Smooth muscle cell (in vitro differentiated cells): ENCODE data around the gene IGLL5. TPM values are rescaled to one million over a fixed set of nuclear protein-coding genes. Genes with fewer than 3 reads are reported as not detected.

ENCODE experiments used
- DNase-seq: peaks from one replicate; lab custom pipeline; 2025; ENCODE audit not compliant: unreplicated experiment; lab: John Stamatoyannopoulos, UW
- H2AFZ ChIP-seq: fragments of 200-600 bp; sonication (generic); 2 replicates; pipeline ENCODE4 v1.6.0; 2016; ENCODE audit warnings: antibody characterized with exemption, low read depth, mild to moderate bottlenecking
- H3F3A ChIP-seq: fragments of 200-600 bp; sonication (generic); 2 replicates; pipeline ENCODE4 v1.6.0; 2017; ENCODE audit warnings: antibody characterized with exemption, low read depth
- H3K27ac ChIP-seq: fragments of 200-600 bp; sonication (generic); 2 replicates; pipeline ENCODE4 v1.5.1; 2016; ENCODE audit warnings: low read depth, mild to moderate bottlenecking
- H3K27me3 ChIP-seq: fragments of 200-600 bp; sonication (generic); 2 replicates; pipeline ENCODE4 v1.6.1; 2016; ENCODE audit warnings: low read depth, mild to moderate bottlenecking
- H3K36me3 ChIP-seq: fragments of 200-600 bp; sonication (generic); 2 replicates; pipeline ENCODE4 v1.5.1; 2016; ENCODE audit warnings: low read depth
- H3K4me1 ChIP-seq: fragments of 200-600 bp; sonication (generic); 2 replicates; pipeline ENCODE4 v1.5.1; 2016; ENCODE audit warnings: low read depth
- H3K4me2 ChIP-seq: fragments of 200-600 bp; sonication (generic); 2 replicates; pipeline ENCODE4 v1.6.0; 2016; ENCODE audit warnings: mild to moderate bottlenecking
- H3K4me3 ChIP-seq: fragments of 200-600 bp; sonication (generic); 2 replicates; pipeline ENCODE4 v1.5.1; 2016; ENCODE audit warnings: mild to moderate bottlenecking
- H3K79me2 ChIP-seq: fragments of 200-600 bp; sonication (generic); 2 replicates; pipeline ENCODE4 v1.6.0; 2016; ENCODE audit warnings: low read depth, mild to moderate bottlenecking
- H3K9ac ChIP-seq: fragments of 200-600 bp; sonication (generic); 2 replicates; pipeline ENCODE4 v1.6.0; 2016; ENCODE audit warnings: low read depth
- H3K9me3 ChIP-seq: fragments of 200-600 bp; sonication (generic); replicated peaks from 2 replicates; pipeline ENCODE4 v1.5.1; 2016; ENCODE audit warnings: low read depth
- H4K20me1 ChIP-seq: fragments of 200-600 bp; sonication (generic); 2 replicates; pipeline ENCODE4 v1.6.0; 2016; ENCODE audit warnings: low read depth
- WGBS: methylation state at CpG from one replicate; pipeline ENCODE4 v1.1.7; 2016; ENCODE audit warnings: low lambda C conversion rate; 5-methylcytosine and 5-hydroxymethylcytosine counted together
- polyA plus RNA-seq: library from polyadenylated mRNA; unstranded; fragments of >200 nt; fragmentation: Nextera tagmentation; extraction: Ambion mirVana; gene quantifications from 2 replicates; pipeline ENCODE4 v1.2.1, GENCODE V29; 2016
- total RNA-seq: library from RNA; depleted of rRNA; stranded (reverse); fragments of >200 nt; gene quantifications from 2 replicates; pipeline ENCODE4 v1.2.3, GENCODE V29; 2014
- TF ChIP-seq, protein P1 (sequence below): fragments of 200-600 bp; sonication (generic); IDR thresholded peaks from 2 replicates; pipeline ENCODE4 v1.5.1; 2017; ENCODE audit warnings: borderline replicate concordance, mild to moderate bottlenecking, antibody characterized with exemption; ENCODE audit not compliant: insufficient read depth, poor library complexity, severe bottlenecking

IGLL5 gene
- total and polyA plus RNA-seq, 2 experiments from 2014 or later: not detected

DNA sequence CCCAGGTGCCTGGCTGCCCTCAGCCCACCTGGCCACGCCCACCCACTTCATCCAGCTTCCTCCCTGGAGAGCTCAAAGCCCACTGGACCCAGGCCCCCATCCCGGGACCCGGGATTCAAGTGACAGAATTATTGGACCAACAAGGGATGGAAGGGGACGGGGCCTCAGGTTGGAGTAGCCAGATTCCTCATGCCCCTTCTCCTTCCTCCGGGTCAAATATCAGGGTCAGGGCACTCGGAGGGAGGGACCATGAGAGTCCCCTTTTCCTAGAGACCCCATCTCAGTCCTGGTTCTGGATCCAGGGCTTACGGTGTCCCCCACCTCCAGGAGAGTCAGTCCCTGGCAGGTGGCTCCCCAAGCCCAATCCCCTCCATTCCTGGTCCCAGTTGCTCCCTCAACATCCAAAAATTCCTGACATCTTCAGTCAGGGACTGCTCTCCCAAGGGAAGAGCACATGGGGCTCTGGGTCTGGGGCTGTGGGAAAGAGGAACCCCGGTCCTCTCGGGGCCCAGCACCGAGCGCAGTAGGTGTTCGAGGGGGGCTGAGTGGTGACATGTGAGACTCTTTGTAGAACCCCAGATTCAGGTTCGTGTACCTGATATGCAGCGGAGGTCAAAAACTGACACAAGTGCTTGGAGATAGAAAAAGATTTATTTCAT, 37.7 kb downstream of the IGLL5 start:
- DNase-seq: no peak
- Histone ChIP-seq H3K27me3 (peaks cover 6% of the 10 kb centered on the region), H3K79me2 (no peaks in the 10 kb centered on the region), H3K9ac (no peak overlapping the region), H4K20me1 (no peaks in the 10 kb centered on the region), H3K4me1 (peaks cover 5% of the 10 kb centered on the region), H2AFZ (no peak overlapping the region), H3K4me2 (no peak overlapping the region), H3F3A (no peaks in the 10 kb centered on the region), H3K27ac (no peak overlapping the region), H3K9me3 (no peaks in the 10 kb centered on the region), H3K36me3 (no peaks in the 10 kb centered on the region), H3K4me3 (no peak overlapping the region)
- TF ChIP-seq, protein P1, sequence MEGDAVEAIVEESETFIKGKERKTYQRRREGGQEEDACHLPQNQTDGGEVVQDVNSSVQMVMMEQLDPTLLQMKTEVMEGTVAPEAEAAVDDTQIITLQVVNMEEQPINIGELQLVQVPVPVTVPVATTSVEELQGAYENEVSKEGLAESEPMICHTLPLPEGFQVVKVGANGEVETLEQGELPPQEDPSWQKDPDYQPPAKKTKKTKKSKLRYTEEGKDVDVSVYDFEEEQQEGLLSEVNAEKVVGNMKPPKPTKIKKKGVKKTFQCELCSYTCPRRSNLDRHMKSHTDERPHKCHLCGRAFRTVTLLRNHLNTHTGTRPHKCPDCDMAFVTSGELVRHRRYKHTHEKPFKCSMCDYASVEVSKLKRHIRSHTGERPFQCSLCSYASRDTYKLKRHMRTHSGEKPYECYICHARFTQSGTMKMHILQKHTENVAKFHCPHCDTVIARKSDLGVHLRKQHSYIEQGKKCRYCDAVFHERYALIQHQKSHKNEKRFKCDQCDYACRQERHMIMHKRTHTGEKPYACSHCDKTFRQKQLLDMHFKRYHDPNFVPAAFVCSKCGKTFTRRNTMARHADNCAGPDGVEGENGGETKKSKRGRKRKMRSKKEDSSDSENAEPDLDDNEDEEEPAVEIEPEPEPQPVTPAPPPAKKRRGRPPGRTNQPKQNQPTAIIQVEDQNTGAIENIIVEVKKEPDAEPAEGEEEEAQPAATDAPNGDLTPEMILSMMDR: no peak
- 91% methylated on average over 14 of the region's 14 CpGs for WGBS

DNA sequence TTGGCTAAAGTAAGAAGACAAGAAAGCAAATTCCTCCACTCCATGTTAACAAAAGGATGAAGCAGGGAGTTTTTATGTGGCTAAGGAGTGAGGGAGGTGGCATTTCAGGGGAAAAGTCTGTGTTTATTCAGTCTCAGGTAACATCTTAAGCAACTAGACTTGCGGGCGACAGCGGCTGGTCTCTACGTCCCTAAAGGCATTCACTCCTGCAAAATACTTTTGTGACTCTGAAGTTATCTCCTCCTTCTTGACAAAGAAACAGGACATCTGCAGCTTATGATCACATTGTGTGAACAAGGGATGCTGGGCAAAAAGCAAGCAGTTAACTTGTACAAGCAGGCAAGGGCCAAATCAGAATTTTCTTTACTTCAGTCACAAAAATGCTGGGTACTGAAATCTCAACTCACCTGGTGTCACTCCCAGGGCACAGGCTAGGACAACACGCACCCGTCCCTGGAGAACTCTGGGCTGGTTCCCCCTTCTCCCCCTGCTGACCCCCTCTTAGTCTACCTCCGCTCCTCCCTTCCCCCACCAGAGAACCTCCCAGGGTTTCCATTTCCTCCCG, 38.3 kb downstream of the IGLL5 start:
- TF ChIP-seq, protein P1: no peak
- H3K4me2 ChIP-seq: no peak overlapping the region
- no peak for DNase-seq
- H3K9ac ChIP-seq: no peak overlapping the region
- no peaks in the 10 kb centered on the region for H3K36me3 ChIP-seq
- H3K27ac ChIP-seq: no peak overlapping the region
- no peaks in the 10 kb centered on the region for H3K79me2 ChIP-seq
- peaks cover 5% of the 10 kb centered on the region for H3K4me1 ChIP-seq
- no peak overlapping the region for H2AFZ ChIP-seq
- H3K27me3 ChIP-seq: peaks cover 6% of the 10 kb centered on the region
- no peaks in the 10 kb centered on the region for H4K20me1 ChIP-seq
- no peaks in the 10 kb centered on the region for H3K9me3 ChIP-seq
- WGBS: 61% methylated on average over 8 of the region's 8 CpGs
- no peak overlapping the region for H3K4me3 ChIP-seq
- no peaks in the 10 kb centered on the region for H3F3A ChIP-seq

DNA sequence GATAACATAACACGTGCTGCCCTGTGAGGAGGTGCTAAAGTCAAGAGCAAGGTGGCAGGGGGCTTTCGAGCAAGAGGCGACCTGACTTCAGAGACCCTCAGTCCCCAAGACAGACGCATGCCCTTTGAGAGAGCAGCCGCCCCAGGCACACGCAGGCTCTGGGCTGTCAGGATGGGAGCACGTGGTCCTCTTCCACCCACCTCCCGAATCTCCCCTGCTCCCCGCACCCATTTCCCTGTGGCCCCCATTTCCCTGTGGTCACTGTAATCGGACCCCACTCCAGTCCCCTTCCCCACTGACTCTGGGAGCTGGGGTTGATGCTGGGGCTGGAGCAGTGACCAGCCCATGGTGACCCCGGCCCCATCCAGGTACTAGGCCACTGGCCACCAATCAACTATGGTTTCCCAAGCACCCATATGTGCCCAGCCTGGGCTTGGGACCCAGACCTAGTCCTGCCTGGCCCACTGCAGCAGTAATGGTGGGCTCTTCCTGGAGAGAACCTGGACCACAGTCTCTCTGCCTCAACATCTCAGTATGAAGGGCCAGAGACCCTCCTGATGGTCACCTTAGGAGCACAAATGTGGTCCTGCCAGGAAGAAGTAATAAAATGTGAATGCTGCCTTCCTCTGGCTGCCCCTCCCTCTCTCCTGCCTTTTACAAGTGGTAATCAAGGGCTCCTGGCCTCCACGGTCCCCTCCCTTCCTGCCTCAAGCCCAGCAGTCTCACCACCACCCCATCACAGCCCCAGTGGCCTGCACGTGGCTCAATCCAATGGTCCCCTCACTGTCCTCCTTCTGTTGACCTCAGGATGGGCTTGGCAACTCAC, 39.0 kb downstream of the IGLL5 start:
- H3K4me1 ChIP-seq: peaks cover 5% of the 10 kb centered on the region
- H3K9me3 ChIP-seq: no peaks in the 10 kb centered on the region
- TF ChIP-seq, protein P1: no peak
- WGBS: 74% methylated on average over 13 of the region's 13 CpGs
- no peak overlapping the region for H2AFZ ChIP-seq
- H3K27ac ChIP-seq: no peak overlapping the region
- no peaks in the 10 kb centered on the region for H3K79me2 ChIP-seq
- no peaks in the 10 kb centered on the region for H4K20me1 ChIP-seq
- no peaks in the 10 kb centered on the region for H3F3A ChIP-seq
- no peak for DNase-seq
- no peaks in the 10 kb centered on the region for H3K36me3 ChIP-seq
- H3K4me2 ChIP-seq: no peak overlapping the region
- H3K4me3 ChIP-seq: no peak overlapping the region
- peaks cover 6% of the 10 kb centered on the region for H3K27me3 ChIP-seq
- H3K9ac ChIP-seq: no peak overlapping the region
